Muscle of leg (tissue), 11 donors: ENCODE measurements around the gene HHLA2. TPM values are rescaled to one million over a fixed set of nuclear protein-coding genes. Genes with fewer than 3 reads are reported as not detected.
A peak's percentile ranks its signal among the peaks of the same experiment; 100 is the strongest.

Experiments used
- DNase-seq: peaks from one replicate; pipeline ENCODE4 v3.0.0; 2013
- H3K27ac ChIP-seq: one replicate; pipeline ENCODE4 v1.5.1; 2013; ENCODE audit warnings: mild to moderate bottlenecking, low read length, control low read depth
- H3K27me3 ChIP-seq: one replicate; pipeline ENCODE4 v1.6.1; 2013; ENCODE audit warnings: low read length; ENCODE audit not compliant: control insufficient read depth, insufficient read depth
- H3K36me3 ChIP-seq: one replicate; pipeline ENCODE4 v1.6.1; 2013; ENCODE audit warnings: low read length; ENCODE audit not compliant: control insufficient read depth, insufficient read depth
- H3K4me1 ChIP-seq: one replicate; pipeline ENCODE4 v1.6.1; 2013; ENCODE audit warnings: low read length; ENCODE audit not compliant: control insufficient read depth, insufficient read depth
- H3K4me3 ChIP-seq: one replicate; pipeline ENCODE4 v1.5.1; 2013; ENCODE audit warnings: low read length, control low read depth
- H3K9me3 ChIP-seq: replicated peaks from 2 replicates; pipeline ENCODE4 v1.6.1; 2013; ENCODE audit warnings: low read depth, low read length; ENCODE audit not compliant: control insufficient read depth
- WGBS: methylation state at CpG from one replicate; pipeline ENCODE4 v1.1.5; 2013; ENCODE audit warnings: missing lambda C conversion rate; ENCODE audit not compliant: insufficient coverage; 5-methylcytosine and 5-hydroxymethylcytosine counted together
- polyA plus RNA-seq, 8 donors: library from polyadenylated mRNA; unstranded; fragments of 120-200 nt; gene quantifications; one replicate each; pipeline versions ENCODE4 v1.2.1 to v1.2.3, GENCODE V29; 2013; ENCODE audit warnings: inconsistent platforms in 1 of 8, low replicate concordance in 1 of 8; ENCODE audit not compliant: insufficient read length in 8 of 8, insufficient read depth in 1 of 8
- total RNA-seq: library from RNA; stranded (reverse); fragments of 120-200 nt; gene quantifications from one replicate; pipeline ENCODE4 v1.2.4, GENCODE V29; 2013

Gene HHLA2
- total and polyA plus RNA-seq, 9 donors = 1.1 to 9.9 TPM; not detected in 7

GRCh38 chr3:108403686-108404345 is 107.5 kb downstream of the HHLA2 start:
- no peak for DNase-seq
- 45% methylated on average over 2 of the region's 4 CpGs for WGBS
- H3K36me3 ChIP-seq = no peaks in the 10 kb centered on the region
- no peaks in the 10 kb centered on the region for H3K27me3 ChIP-seq
- H3K9me3 ChIP-seq = no peaks in the 10 kb centered on the region
- H3K4me3 ChIP-seq = no peak overlapping the region
- H3K4me1 ChIP-seq = no peaks in the 10 kb centered on the region
- no peak overlapping the region for H3K27ac ChIP-seq

GRCh38 chr3:108404368-108404767 is 108.0 kb downstream of the HHLA2 start:
- no peak overlapping the region for H3K4me3 ChIP-seq
- no peaks in the 10 kb centered on the region for H3K4me1 ChIP-seq
- H3K27me3 ChIP-seq = no peaks in the 10 kb centered on the region
- no CpG with 5 or more reads among the region's 2 CpGs for WGBS
- H3K27ac ChIP-seq = no peak overlapping the region
- no peaks in the 10 kb centered on the region for H3K9me3 ChIP-seq
- H3K36me3 ChIP-seq = no peaks in the 10 kb centered on the region
- no peak for DNase-seq

GRCh38 chr3:108406063-108406660 is 109.8 kb downstream of the HHLA2 start:
- no CpG with 5 or more reads among the region's 3 CpGs for WGBS
- H3K4me3 ChIP-seq = no peak overlapping the region
- no peaks in the 10 kb centered on the region for H3K9me3 ChIP-seq
- no peaks in the 10 kb centered on the region for H3K4me1 ChIP-seq
- no peak overlapping the region for H3K27ac ChIP-seq
- no peaks in the 10 kb centered on the region for H3K27me3 ChIP-seq
- DNase-seq = no peak
- no peaks in the 10 kb centered on the region for H3K36me3 ChIP-seq

- H3K27me3 ChIP-seq = no peaks in the 10 kb centered on the region
- H3K4me3 ChIP-seq = no peak overlapping the region
- no peaks in the 10 kb centered on the region for H3K4me1 ChIP-seq
- H3K27ac ChIP-seq = no peak overlapping the region
- DNase-seq = peak; percentile 48
- H3K36me3 ChIP-seq = no peaks in the 10 kb centered on the region
- no peaks in the 10 kb centered on the region for H3K9me3 ChIP-seq
- 53% methylated on average over 2 of the region's 7 CpGs for WGBS
These were observed 110.4 kb downstream of the HHLA2 start for GRCh38 chr3:108406661-108407206.

GRCh38 chr3:108407886-108408285 is 111.5 kb downstream of the HHLA2 start:
- Histone ChIP-seq H3K27me3 (no peaks in the 10 kb centered on the region), H3K4me1 (no peaks in the 10 kb centered on the region), H3K27ac (no peak overlapping the region), H3K9me3 (no peaks in the 10 kb centered on the region), H3K36me3 (no peaks in the 10 kb centered on the region), H3K4me3 (no peak overlapping the region)
- 40% methylated on average over 1 of the region's 3 CpGs for WGBS
- DNase-seq = no peak

GRCh38 chr3:108408883-108409799 is 112.8 kb downstream of the HHLA2 start:
- Histone ChIP-seq H3K4me3 (no peak overlapping the region), H3K4me1 (no peaks in the 10 kb centered on the region), H3K27ac (no peak overlapping the region), H3K36me3 (no peaks in the 10 kb centered on the region), H3K9me3 (no peaks in the 10 kb centered on the region), H3K27me3 (no peaks in the 10 kb centered on the region)
- 68% methylated on average over 2 of the region's 7 CpGs for WGBS
- DNase-seq = no peak

- H3K4me3 ChIP-seq = no peak overlapping the region
- no peak for DNase-seq
- H3K9me3 ChIP-seq = no peaks in the 10 kb centered on the region
- no peaks in the 10 kb centered on the region for H3K36me3 ChIP-seq
- no peaks in the 10 kb centered on the region for H3K4me1 ChIP-seq
- 80% methylated on average over 1 of the region's 4 CpGs for WGBS
- H3K27me3 ChIP-seq = no peaks in the 10 kb centered on the region
- H3K27ac ChIP-seq = no peak overlapping the region
These were observed 113.4 kb downstream of the HHLA2 start for GRCh38 chr3:108409800-108410178.

GRCh38 chr3:108410531-108410984 is 114.2 kb downstream of the HHLA2 start:
- Histone ChIP-seq H3K36me3 (no peaks in the 10 kb centered on the region), H3K9me3 (no peaks in the 10 kb centered on the region), H3K27me3 (no peaks in the 10 kb centered on the region), H3K27ac (no peak overlapping the region), H3K4me1 (peaks cover under 1% of the 10 kb centered on the region), H3K4me3 (no peak overlapping the region)
- DNase-seq = peak; percentile 18
- 56% methylated on average over 11 of the region's 11 CpGs for WGBS

- no peaks in the 10 kb centered on the region for H3K9me3 ChIP-seq
- WGBS = no CpG with 5 or more reads among the region's 6 CpGs
- H3K4me1 ChIP-seq = peaks cover 3% of the 10 kb centered on the region
- H3K4me3 ChIP-seq = no peak overlapping the region
- H3K27ac ChIP-seq = no peak overlapping the region
- no peaks in the 10 kb centered on the region for H3K36me3 ChIP-seq
- H3K27me3 ChIP-seq = no peaks in the 10 kb centered on the region
- DNase-seq = no peak
These were observed 115.9 kb downstream of the HHLA2 start for GRCh38 chr3:108412121-108412750.
